HG03039 (cell line): ENCODE measurements around the gene PGBD5.
"Not testable (repeated sequence)": the region's sequence is repeated elsewhere in the genome, so short reads cannot be mapped to it uniquely, and the experiment has no call there.

Experiments
- ATAC-seq: cut with Tn5 transposase; IDR thresholded peaks from one replicate; pipeline ENCODE4 v1.9.1; 2021; ENCODE audit warnings: mild to moderate bottlenecking, moderate library complexity; ENCODE audit not compliant: unreplicated experiment

The PGBD5 gene

GRCh38 chr1:230426246-230427093 lies at the start of gene PGBD5:
PGBD5 (minus strand) TSS chr1:230426332; CDS start chr1:230425928, 404 bp downstream.
- ATAC-seq: peak; percentile 74

GRCh38 chr1:230474924-230475323 lies 48.8 kb upstream of the PGBD5 start:
- ATAC-seq: not testable (repeated sequence)

GRCh38 chr1:230470750-230471149 lies 44.6 kb upstream of the PGBD5 start:
- not testable (repeated sequence) for ATAC-seq

GRCh38 chr1:230469271-230469670 lies 43.1 kb upstream of the PGBD5 start:
- no peak for ATAC-seq

- no peak for ATAC-seq
Observed at GRCh38 chr1:230465691-230466090, 39.6 kb upstream of the PGBD5 start.

- no peak for ATAC-seq
Observed at GRCh38 chr1:230464671-230465070, 38.5 kb upstream of the PGBD5 start.

- ATAC-seq: no peak
Observed at GRCh38 chr1:230463760-230464159, 37.6 kb upstream of the PGBD5 start.

GRCh38 chr1:230463326-230463725 lies 37.2 kb upstream of the PGBD5 start:
- no peak for ATAC-seq

- no peak for ATAC-seq
Observed at GRCh38 chr1:230459465-230459864, 33.3 kb upstream of the PGBD5 start.

GRCh38 chr1:230458509-230458908 lies 32.4 kb upstream of the PGBD5 start:
- no peak for ATAC-seq

- no peak for ATAC-seq
Observed at GRCh38 chr1:230456478-230456877, 30.3 kb upstream of the PGBD5 start.

GRCh38 chr1:230455291-230455690 lies 29.2 kb upstream of the PGBD5 start:
- no peak for ATAC-seq

- ATAC-seq: no peak
Observed at GRCh38 chr1:230453377-230453776, 27.2 kb upstream of the PGBD5 start.

- no peak for ATAC-seq
Observed at GRCh38 chr1:230441183-230442029, 15.3 kb upstream of the PGBD5 start.

GRCh38 chr1:230435108-230435507 lies 9.0 kb upstream of the PGBD5 start:
- ATAC-seq: no peak

GRCh38 chr1:230431527-230431926 lies 5.4 kb upstream of the PGBD5 start:
- no peak for ATAC-seq

- no peak for ATAC-seq
Observed at GRCh38 chr1:230430499-230430898, 4.4 kb upstream of the PGBD5 start.

- no peak for ATAC-seq
Observed at GRCh38 chr1:230429067-230429735, 3.1 kb upstream of the PGBD5 start.

GRCh38 chr1:230427981-230428380 lies 1.8 kb upstream of the PGBD5 start:
- no peak for ATAC-seq

GRCh38 chr1:230427094-230427876 lies 1.2 kb upstream of the PGBD5 start:
- no peak for ATAC-seq
